Measurements from ENCODE around the gene FAM32A.

- TF ChIP-seq, protein P1, sequence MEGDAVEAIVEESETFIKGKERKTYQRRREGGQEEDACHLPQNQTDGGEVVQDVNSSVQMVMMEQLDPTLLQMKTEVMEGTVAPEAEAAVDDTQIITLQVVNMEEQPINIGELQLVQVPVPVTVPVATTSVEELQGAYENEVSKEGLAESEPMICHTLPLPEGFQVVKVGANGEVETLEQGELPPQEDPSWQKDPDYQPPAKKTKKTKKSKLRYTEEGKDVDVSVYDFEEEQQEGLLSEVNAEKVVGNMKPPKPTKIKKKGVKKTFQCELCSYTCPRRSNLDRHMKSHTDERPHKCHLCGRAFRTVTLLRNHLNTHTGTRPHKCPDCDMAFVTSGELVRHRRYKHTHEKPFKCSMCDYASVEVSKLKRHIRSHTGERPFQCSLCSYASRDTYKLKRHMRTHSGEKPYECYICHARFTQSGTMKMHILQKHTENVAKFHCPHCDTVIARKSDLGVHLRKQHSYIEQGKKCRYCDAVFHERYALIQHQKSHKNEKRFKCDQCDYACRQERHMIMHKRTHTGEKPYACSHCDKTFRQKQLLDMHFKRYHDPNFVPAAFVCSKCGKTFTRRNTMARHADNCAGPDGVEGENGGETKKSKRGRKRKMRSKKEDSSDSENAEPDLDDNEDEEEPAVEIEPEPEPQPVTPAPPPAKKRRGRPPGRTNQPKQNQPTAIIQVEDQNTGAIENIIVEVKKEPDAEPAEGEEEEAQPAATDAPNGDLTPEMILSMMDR (IDR thresholded peaks at IDR 0.05): no peak
- no peak for TF ChIP-seq POLR2A (IDR thresholded peaks at IDR 0.05)
Measured at GRCh38 chr19:16148443-16149229, 36.6 kb upstream of the FAM32A start.

All from body of pancreas (tissue), 4 donors.